ENCODE measurements around the gene HBP1. TPM values are rescaled to one million over a fixed set of nuclear protein-coding genes. Genes with fewer than 3 reads are reported as not detected.
"Not testable (repeated sequence)": the region's sequence is repeated elsewhere in the genome, so short reads cannot be mapped to it uniquely, and the experiment has no call there.

Gene HBP1, protein sequence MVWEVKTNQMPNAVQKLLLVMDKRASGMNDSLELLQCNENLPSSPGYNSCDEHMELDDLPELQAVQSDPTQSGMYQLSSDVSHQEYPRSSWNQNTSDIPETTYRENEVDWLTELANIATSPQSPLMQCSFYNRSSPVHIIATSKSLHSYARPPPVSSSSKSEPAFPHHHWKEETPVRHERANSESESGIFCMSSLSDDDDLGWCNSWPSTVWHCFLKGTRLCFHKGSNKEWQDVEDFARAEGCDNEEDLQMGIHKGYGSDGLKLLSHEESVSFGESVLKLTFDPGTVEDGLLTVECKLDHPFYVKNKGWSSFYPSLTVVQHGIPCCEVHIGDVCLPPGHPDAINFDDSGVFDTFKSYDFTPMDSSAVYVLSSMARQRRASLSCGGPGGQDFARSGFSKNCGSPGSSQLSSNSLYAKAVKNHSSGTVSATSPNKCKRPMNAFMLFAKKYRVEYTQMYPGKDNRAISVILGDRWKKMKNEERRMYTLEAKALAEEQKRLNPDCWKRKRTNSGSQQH
- total RNA-seq = 49.2 TPM
- long read RNA-seq, transcript HBP1-208 (11 exons, 2,704 nt) = major isoform, 24 of 50 reads
- long read RNA-seq, transcript HBP1-201 (11 exons, 2,829 nt) = minor isoform, 12 of 50 reads
- long read RNA-seq, partial matches to known transcripts = 9 of 50 reads
- long read RNA-seq, other reads (novel, unspliced or antisense) = 4 of 50 reads

DNA sequence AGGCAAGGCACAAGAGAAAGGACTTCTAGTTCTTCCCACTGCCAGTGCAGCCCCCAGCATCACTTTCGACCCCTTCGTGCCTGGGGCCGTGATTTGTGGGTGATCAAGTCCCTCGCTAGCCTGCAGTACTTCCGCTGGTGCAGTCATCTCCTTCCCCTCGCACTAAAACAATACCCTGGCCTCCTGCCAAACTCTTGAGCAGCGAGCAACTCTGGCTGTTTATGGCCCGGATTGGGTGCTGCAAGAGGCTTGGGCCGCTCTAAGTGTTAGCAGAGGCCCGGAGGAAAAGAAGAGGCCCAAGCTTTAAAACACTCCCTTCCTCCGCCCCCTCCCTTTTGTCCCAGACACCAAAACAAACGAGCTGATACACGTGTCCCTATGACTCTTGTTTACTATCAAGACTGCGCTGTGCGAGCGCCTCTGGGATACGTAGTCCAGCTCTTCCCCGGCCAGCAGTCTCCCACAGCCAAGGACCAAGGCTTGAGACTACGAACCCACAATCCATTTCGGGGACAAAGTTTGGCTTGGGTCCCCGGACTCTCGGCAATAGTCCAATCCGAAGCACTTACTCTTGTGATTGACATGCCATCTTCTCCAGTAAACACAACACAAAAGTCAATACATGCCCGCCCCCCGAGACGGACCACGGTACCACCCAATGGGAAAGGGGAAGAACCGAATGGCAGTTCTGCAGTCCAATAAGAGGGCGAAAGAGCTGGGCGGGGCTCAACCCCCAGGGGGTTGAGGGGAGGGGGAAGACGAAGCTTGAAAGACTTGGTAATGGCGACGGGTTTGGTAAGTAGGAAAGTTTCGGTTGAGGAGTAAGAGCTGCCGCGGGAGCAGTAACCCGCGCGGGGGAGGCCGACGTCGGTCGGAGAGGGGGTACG lies at the start of gene HBP1:
TSS of gene HBP1 (plus strand) at position 771 of the 887 bp plus-strand sequence. CDS start 10,891 bp downstream, outside the sequence.
- DNase-seq (ENCODE audit: low spot score) = peak; percentile 97

DNA sequence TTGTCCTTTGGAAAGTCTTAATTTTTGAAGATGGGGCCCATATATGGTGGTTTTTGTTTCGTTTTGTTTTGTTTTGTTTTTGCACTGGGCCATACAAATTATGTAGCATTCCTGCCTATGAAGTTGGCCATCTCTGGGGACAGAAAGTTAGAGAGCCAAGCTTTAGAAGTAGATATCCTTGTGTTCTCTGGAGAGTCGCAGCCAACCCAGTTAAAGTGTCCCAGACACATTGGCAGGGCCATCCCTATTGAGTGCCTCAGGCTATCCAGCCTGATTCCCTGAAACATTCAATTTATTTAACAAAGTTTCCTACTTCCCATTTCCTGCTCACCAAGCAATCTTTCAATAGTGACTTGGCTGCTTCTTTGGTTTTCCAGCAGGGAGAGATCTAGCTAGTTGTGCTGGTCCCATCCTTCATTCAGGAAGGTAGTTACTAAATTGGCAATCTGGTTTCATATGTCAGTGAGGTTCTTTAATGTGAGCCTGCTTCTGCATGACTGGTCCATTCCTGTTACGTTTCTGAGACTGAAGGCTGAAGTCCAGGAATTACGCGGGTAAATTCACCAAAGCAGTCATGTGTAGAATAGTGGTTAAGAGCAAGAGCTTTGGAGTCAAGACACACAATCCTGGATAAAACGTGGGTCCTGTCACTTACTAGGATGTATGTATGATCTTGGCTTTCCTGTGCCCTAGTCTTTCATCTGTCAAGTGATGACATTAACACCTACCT lies 49.3 kb upstream of the HBP1 start:
- no peak for DNase-seq (ENCODE audit: low spot score)

DNA sequence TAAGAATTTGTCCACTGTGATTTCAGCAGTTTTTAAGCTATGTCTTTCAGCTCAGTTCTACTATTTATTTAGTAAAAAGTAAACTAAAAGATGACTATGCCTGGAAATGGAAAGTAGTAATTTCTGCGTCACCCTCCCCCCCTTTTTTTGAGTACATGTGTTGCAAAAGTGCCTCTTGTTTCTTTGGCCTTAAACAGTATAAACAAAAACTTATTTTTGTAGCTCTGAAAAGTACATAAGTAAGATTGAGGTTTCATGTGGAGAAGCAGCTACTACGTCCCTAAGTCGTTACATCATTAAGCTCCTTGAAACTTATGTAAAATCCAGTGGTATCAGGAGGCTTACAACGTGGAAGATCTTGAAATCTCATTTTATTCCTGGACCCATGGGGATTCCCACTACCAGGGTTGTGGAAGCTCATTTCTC lies 46.3 kb upstream of the HBP1 start:
- no peak for DNase-seq (ENCODE audit: low spot score)

DNA sequence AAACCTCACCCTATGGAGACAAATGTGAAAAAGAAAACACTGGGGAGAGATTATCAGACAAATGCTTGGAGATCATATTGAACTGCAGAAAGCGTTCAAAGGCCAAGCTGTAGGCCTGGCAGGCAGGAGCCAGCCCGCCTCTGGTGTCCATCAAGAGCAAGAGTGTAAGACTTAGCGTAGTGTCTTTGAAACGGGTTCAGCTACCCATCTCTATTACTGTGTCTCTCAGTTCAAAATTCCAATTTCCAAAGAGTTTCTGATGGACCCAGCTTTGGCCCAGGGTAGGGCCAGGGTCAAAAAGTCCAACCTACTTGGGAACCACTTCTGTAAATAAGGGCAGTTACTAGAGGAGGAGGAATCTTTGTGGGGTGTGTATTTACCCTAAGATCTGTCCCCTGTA lies 45.4 kb upstream of the HBP1 start:
- DNase-seq (ENCODE audit: low spot score) = no peak

DNA sequence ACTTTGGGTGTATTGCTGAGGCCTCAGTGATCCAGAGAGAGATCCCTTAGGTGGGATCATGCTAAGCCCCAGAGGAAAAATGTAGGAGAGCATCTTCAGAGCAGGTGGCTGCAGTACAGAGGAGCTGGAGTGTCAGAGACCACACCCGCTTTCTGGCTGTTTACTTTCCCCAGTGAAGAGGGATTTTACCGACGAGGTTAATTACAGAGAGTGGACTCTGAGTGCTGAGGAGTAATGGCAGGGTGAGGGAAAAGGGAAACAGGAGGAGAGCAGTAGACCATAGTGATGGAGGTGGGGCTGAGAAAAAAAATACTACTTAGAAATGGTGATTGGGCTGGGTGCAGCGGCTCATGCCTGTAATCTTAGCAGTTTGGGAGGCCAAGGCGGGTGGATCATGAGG lies 43.3 kb upstream of the HBP1 start:
- no peak for DNase-seq (ENCODE audit: low spot score)

DNA sequence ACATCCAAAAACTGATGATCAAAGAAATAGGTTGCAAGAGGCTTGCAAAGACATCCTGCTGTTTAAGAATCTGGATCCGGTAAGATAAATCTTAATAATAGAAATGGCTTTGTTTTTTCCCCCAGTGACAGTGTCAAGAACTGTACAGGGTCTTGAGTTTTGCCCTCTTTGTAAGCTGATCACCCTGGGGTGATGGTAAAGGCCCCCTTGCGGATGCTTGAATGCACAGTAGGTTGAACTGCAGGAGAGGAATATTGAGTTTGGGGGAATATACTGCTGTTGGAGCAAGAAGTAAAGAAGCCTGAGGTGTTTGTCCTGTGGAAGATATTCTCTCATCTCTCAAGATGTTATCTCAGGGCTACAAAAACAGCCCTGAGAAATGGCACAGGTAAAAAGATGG lies 40.6 kb upstream of the HBP1 start:
- DNase-seq (ENCODE audit: low spot score) = no peak

DNA sequence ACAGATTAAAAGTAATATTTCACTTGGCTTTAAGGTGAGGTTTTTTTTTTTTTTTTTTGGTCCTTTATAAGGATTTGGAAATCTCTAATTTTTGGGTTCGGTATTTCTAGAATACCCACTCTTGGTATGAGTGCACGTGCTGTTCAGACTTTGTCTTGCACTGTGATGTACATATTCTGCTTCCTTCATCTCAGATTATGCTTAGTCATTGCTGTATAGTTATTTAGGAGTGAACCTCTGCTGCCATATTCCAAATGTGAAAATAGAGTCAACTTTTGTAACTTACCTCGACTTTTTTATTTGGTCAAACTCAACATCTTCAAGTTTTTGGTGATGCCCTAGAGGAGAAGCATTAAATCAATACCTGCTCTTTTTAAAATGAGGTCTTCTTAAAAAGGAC lies 40.1 kb upstream of the HBP1 start:
- DNase-seq (ENCODE audit: low spot score) = no peak

DNA sequence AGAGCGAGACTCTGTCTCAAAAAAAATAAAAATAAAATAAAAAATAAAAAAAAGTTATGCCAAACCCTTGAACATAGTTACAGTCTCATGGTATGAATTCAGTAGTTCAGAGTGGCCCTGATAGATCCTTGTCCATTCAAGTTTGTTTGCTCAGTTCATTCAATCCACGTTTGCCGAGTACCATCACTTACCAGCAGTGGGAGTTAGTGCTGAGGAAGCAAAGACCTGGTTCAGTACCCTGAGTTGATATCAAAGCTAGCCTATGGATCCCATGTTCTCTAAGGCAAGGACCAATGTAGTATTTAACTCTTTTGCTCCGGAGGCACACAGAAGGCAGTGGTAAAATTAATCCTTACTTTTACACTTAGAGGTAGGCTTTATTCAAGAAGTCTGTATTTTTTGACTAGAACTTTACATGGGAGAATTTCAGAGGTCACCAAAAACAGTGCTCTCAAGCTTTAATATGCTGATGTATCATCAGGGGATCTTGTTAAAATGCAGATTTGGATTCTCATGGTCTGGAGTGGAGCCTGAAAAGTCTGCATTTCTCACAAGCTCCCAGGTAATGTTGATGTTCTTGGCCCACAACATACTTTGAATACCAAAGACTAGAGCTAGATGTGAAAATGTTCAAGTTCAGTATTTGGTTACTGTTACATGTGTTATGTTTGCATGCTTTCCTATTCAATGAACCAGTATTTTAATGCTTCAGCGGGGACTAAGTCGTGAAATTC lies 38.1 kb upstream of the HBP1 start:
- no peak for DNase-seq (ENCODE audit: low spot score)

DNA sequence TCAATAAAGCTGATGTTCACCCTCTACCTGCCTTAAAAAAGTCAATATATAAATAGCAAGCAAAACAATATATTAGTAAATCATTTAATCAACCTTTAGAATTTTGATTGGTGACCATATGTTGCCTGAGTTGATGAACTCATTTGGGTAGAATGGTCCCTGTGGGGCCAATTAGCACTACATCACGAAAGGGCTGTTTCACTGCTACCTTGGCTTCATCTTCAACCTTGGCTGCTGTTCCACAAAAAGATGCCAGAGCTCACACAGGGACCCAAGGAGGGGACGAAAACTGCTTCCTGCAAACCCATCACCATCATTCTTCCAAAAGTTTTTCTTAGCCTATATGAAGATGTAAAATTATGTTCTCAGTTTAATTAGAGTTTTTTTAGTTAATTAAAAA lies 35.4 kb upstream of the HBP1 start:
- DNase-seq (ENCODE audit: low spot score) = no peak

DNA sequence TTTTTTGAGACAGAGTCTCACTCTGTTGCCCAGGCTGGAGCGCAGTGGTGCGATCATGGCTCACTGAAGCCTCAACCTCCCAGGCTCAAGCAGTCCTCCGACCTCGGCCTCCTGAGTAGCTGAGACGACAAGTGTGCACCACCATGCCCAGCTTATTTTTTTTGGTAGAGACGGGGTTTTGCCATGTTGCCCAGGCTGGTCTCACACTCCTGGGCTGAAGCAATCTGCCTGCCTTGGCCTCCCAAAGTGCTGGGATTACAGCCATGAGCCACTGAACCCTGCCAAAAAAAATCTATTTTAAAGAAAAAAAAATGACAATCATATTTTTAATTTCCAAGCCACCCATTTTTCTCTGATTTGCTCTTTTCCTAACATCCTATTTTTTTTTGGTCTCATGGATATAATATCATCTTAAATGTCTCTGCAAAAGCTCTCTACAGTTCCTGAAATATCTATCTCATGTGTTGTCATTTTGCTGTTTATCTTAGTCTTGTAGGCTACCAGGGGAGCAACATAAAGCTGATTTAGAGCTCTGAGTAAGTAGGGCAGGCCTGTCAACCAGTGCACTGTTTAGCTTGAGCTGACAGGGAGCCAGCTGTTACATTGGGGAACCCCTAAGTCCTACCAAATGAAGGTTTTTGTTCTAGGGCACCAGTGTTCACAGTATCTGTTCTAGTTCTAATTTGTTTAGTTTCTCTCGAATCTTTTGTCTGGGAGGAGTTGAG lies 29.9 kb upstream of the HBP1 start:
- DNase-seq (ENCODE audit: low spot score) = no peak

DNA sequence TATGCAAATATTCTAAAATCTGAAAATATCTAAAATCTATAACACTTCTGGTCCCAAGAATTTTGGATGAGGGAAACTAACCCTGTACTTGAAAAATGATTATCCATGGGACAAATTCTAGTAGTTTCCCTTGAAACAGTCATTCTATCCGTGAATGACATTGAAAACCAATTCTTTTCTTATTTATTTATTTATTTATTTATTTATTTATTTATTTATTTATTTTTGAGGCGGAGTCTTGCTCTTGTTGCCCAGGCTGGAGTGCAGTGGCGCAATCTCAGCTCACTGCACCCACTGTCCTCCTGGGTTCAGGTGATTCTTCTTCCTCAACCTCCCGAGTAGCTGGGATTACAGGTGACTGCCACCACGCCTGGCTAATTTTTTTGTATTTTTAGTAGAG lies 24.9 kb upstream of the HBP1 start:
- DNase-seq (ENCODE audit: low spot score) = not testable (repeated sequence)

DNA sequence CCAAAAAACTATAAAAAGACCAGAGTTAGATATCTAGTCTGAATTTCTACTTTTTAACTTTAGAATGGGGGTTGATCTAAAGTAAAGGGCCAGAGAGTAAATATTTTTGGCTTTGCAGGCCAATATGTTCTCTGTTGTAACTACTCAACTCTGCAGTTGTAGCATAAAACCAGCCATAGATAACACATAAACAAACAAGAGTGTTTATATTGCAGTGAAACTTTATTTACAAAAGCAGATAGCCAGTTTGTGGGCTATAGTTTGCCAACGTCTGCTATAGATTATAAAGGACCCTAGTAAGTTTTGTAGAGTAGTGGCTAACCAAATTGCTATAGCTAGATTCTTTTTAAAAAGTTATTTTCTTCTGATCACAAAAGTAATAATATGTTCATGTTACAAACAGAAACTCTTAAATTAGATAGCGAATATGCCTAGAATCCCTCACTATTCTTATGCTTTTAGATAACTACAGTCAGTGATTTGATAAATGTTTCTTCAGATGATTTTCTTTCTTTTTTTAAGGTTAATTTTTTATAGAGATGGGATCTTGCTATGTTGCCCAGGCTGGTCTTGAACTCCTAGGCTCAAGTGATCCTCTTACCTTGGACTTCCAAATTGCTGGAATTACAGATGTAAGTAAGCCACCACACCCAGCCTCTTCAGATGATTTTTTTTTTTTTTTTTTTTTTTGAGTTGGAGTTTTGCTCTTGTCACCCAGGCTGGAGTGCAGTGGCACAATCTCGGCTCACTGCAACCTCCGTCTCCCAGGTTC lies 23.6 kb upstream of the HBP1 start:
- DNase-seq (ENCODE audit: low spot score) = no peak

DNA sequence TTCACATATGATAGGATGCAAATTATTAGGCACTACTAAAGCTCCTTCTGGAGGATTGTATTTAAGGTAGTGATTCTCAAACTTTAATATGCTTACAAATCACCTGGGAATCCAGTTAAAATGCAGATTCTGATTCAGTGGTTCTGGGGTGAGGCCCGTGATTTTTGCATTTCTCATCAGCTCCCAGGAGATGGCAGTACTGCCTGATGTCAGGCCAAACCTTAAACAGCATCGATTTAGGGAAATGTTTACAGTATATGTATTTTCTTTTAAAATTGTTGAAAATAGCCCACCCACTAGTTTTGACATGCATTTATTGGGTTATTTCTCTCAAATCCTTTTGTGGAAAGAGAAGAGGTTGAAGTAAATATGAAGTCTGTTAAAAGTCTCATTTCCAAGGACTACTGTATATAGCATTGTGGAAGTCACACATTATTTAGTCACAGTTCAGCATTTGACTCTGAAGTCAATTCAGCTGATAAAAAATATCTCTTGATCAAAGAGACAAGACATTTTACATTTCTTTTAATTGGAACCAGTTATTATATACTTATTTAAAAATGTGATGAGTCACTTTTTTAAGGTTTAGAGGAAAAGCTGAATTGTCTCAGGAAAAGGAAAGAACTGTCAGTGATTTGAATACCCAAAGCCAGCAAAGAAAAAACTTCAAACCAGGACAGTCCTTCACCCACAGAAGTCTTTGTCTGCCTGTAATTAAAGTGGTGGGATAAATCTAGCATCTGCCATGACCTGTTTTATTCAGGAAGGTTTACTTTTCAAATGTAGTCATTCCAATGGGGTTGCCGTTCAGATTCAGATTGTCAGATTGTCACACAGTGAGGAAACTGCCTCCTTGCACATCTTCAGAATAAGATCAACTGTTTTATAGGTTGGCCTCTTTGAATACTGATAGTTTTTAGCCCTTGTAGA lies 21.1 kb upstream of the HBP1 start:
- no peak for DNase-seq (ENCODE audit: low spot score)

DNA sequence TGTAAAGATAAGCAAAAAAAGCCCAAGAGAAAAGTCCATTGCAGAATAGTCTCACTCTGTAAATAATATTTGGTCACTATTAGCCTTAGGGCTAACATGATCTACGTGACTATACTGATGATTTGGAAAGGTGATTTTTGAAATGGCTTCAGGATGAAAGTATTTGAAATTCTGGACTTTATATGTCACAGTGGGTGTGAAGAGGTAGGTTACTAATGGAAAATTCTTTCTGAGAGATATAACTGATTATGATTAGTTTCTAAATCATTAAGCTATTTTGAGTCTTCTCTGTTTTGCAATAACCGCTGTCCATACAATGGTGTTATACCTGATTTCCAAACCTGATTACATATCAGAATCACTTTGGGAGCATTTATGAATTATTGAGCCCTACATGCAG lies 20.1 kb upstream of the HBP1 start:
- DNase-seq (ENCODE audit: low spot score) = no peak

DNA sequence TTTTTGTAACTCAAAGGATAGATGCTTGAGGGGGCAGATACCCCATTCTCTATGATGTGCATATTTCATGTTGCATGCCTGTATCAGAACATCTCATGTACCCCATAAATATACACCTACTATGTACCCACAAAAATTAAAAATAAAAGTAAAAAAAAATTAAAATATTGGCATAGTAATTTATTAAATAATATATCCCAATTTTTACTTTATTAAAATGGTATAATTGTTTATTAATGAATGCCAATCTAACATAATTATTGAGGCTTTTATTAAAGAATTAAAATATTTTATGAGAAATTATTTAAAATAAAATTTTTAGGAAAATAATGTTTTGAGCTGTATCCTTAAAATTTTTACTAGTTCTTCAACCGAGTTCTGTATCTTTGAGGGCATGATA lies 18.9 kb upstream of the HBP1 start:
- no peak for DNase-seq (ENCODE audit: low spot score)

DNA sequence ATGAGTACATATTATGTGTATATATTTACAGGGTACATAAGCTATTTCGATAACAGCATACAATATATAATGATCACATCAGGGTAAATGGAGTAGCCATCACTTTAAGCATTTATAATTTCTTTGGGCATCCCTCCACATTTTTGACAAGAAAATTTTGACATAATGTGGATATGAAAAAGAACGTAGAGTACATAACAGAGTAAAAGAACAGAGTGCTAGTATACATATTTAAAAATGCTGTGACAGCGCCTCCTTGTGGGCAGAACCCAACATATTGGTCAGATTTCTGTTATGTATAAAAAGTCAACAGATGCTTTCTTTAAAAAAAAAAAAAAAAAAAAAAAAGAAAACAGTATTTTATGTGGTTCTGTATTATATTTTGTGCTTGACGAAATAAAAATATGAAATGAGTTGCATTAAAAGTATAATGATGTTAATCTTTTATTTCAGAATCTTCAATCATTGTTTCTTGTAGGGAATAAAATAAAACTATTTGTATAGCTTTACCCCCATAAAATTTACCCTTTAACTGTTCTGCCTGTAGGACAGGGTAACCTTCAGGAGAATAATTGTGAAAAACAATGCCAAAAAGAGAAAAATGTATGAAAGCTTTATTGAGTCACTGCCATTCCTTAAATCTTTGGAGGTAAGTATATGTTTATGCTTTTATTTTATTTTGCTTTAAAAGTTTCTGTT lies 18.3 kb upstream of the HBP1 start:
- DNase-seq (ENCODE audit: low spot score) = no peak

DNA sequence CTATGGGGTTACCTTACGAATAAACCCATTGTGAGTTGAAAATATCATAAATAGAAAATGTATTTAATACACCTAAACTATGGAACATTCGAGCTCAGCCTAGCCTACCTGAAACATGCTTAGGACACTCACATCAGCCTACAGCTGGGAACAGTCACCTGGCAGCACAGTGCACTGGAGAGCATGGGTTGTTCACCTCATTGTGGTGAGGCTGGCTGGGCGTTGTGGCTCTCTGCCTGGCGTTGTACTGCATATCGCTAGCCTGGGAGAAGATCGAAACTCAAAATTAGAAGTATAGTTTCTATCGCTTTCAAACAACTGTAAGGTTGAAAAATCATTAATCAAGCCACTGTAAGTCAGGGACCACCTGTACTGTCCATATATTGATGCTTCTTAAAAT lies 17.3 kb upstream of the HBP1 start:
- DNase-seq (ENCODE audit: low spot score) = no peak
